ENCODE data around the gene NAT10.

NAT10 gene

GRCh38 chr11:34191578-34191977 lies 86.1 kb downstream of the NAT10 start:
- DNase-seq = no peak

DNA sequence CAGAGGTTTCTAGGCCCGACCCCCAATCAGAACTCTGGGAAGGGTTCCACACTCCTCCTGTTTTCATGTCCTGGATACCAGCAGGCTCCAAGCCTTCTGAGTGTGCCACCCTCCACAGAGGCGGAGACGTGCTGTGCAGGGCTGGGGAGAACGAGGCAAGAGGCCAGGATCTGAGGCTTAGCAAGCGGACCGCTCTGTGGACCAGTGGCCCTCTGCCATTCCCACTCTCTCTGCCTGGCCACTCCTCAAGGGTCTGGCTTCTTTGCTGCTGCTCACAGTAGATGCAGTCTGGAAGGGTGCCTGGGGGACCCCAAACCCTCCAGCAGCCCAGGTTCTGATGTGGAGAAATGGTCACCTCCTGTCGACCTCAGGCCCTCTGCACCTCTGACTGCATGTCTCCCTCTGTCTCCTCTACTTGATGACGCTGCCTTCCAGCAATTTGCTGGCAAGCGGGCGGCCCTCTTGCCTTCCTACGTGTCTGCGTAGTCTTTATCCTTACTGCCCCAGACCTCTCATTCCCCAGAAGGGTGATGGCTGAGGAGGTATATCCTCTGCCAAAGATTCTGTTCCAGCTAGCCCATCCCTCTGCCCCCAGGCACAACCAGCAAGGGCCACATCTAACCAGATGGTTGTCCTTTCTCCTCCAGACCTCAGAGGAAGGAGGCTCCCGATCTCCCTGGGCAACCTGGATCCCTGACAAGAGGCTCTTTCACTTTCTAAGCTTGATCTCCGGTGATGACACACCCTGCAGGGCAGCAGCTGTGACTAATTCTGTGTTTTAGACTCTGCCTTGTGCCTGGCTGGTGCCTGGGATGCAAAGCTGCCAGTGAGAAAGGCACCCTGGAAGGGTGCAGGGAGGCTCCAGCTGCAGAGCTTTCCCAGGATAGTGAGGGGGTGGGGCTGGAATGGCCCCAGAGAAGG lies 87.3 kb downstream of the NAT10 start:
- DNase-seq = no peak

- no peak for DNase-seq
These were observed 89.3 kb downstream of the NAT10 start for GRCh38 chr11:34194576-34195335.
